ENCODE data around the gene SIGLEC11.
"Not testable (repeated sequence)": the region's sequence is repeated elsewhere in the genome, so short reads cannot be mapped to it uniquely, and the experiment has no call there.

SIGLEC11 gene

DNA sequence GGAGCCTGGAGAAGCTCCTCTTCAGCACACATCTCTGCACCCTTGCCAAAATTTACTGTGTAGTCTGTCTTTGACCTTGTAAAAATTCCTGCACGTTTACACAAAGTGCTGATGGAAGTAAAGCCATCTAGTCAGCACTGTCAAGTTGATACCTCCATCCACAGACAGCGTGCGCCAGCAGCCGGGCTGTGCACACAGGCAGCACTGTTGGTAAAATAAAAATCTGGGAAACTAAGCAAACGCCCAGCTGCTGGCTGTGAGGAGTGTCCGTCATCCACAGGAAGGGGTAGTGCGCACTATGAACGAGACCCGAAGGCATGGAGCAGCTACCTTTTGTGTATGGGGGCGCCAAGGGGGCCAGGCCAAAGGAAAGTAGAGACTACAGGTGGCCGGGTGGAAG, 17.4 kb upstream of the SIGLEC11 start:
- DNase-seq = no peak

DNA sequence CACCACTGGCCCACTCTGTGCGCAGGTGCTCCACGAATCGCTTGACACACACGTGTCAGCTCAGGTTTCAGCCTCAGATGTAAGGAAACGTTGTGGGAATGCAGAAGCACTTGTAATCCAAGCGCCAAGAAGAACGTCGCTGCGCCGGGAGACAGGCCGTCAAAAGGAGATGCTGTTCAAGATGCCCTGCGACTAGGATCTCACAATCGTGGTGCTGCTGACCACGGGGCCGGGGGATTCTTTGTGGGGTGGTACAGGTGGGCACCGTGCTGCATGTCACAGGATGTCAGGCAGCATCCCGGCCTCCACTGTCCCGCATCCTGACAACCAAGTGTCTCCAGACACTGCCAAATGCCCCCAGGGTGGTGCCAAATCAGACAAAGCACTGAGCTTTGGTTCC, 16.9 kb upstream of the SIGLEC11 start:
- DNase-seq = no peak

DNA sequence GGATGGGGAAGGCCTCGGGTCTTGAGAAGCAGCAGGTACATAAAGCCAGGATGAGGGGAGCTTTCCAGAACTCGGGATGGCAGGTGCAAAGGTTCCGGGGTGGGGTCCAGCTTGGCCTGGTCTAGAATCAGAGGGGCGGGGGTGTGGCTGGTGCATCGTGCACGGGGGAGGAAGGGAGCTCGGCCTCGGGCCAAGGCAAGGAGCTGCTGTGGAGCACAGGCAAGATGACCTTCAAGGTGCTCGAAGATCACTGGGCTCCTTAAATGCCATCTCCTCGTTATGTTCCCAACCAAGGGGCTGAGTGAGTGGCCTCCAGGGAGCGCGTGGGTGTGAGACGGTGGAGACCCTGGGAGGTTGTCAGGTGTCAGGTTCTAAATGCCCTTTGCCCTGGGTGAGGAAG, 16.1 kb upstream of the SIGLEC11 start:
- no peak for DNase-seq

DNA sequence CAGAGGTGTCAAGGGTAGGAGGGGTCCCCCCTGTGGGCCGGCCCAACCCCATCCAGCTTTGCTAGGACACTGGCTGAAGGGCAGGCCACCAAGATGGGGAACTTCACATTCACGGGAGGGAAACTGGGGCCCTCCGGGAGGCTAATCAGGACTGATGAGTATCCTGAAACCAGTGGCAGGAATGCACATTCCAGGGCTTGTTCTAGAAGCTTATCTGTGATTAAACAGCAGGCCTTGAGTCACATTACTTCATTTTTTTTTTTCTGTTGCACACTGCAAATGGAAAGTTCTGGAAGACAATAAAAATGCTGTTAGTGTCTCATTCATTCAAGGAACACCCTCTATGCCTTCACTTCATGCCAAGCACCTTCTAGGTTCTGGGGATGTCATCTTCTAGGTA, 15.5 kb upstream of the SIGLEC11 start:
- DNase-seq = no peak

DNA sequence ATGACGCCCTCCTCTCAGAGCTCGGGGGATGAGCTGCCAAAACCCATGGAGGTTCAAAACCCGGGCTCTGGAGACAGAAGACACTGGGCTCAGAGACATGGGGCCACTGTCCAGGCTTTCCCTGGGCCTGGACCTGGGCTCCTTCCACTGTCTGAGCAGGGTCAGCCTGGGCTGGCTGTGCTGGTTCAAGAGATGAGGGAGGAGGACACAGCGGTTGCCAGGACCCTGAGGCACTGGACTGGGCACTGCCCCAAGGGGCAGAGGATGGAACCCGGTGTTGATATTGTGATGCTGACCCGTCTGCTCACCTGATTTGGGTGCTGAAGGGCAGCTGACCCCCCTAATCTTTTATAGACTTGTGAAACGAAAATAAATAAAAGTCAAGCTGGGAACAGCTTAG, 14.1 kb upstream of the SIGLEC11 start:
- no peak for DNase-seq

DNA sequence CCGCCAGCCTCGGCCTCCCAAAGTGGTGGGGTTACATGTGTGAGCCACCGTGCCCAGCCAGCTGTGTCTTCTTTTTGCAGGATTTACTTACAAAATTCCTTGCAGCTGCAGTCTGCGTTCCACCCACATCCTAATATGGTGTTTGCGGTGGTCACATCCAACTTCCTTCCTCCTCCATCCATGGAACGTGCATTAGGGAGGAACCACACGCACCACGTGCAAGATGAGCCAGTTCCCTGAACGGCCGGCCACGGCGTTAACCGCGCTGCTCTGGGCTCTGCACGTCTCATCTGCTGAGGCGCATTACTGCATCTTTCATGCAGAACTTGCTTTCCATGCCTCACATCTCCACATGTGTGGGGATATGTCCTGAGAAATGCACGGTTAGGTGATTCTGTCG, 13.0 kb upstream of the SIGLEC11 start:
- DNase-seq = peak in 1 of 2 donors; percentile 20

DNA sequence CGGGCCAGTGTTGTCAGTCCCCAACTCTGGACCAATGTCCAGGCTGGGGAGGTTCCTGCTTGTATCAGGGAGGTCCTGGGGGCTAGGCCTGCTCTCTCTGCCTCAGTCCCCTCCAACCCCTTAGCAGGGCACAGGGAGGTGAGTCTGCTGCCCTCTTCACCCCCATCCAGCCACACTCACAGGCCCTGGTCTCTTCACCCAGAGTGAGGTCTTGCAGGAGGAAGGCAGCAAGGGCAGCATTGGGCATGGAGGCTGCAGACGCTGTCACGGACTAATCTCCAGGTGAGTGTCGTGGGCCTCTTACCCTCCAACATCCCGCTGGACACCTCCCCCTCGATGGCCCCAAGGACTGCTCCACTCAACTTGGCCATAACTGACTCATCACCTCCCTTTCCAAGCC, 11.9 kb upstream of the SIGLEC11 start:
- DNase-seq = no peak

DNA sequence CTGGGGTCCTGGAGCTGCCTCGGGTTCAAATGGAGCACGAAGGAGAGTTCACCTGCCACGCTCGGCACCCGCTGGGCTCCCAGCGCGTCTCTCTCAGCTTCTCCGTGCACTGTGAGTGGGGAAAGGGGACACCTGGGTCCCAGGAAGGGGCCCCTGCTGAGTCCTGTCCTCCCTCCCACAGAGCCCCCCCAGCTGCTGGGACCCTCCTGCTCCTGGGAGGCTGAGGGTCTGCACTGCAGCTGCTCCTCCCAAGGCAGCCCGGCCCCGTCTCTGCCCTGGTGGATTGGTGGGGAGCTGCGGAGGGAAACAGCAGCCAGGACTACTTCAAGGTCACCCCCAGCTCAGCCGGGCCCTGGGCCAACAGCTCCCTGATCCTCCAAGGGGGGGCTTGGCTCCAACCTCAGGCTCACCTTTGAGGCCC, 11.0 kb upstream of the SIGLEC11 start:
- DNase-seq = no peak

DNA sequence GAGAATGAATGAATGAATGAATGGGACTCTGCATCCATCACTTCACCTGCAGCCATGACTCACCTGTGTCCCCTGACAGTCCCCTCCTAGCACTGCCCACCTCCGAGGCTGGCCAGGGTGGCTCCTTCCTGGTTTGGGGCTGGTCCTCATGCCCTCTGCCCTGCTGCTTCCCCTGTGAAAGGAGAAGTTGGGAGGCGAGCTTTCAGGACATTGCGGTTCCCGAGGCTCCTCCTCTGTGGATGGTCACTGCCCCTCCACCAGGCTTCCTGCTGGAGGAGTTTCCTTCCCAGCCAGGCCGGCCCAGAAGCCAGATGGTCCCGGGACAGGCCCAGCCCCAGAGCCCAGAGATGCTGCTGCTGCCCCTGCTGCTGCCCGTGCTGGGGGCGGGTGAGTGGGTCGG, 8.4 kb upstream of the SIGLEC11 start:
- DNase-seq = not testable (repeated sequence)

DNA sequence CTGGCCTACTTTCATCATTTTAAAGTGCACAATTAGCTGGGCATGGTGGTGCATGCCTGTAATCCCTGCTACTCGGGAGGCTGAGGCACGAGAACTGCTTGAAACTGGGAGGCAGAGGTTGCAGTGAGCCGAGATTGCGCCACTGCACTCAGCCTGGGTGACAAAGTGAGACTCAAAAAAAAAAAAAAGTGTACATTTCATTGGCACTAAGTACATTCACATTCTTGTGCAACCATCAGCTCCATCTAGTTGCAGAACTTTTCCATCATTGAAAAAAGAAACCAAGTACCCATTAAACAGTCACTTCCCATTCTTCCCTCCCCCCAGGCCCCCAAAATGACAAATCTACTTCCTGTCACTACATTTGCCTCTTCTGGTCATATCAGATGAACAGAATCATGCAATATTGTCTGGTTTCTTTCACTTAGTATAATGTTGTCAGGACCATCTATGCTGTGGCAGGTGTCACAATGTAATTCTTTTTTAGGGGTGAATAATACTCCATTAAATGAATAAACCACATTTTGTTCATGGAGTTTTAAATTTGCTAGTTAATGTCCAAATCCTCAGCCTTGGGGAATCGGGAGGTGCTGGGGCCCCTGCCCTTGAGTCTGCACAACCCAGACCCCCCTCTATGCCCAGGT, 7.4 kb upstream of the SIGLEC11 start:
- peak in 1 of 2 donors; percentile 20 for DNase-seq

DNA sequence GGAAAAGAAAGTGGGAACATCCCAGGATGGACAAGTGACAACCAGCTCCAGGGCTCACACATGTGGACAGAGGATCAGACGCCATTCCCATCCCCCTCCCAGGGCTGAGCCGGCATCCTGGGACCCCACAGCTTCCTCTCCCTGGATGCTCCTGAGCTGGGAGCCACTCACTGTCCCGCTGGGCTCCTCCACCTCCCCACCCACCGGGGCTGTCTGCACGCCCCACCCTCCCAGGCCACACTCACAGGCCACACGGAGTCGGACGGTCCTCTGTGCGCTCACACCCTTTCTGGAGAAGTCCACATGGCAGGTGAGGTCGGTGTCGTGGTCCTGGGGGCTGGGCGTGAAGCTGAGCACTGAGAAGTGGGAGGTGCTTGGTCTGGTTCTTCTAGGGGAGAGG, 1.1 kb downstream of the SIGLEC11 start:
- not testable (repeated sequence) for DNase-seq

DNA sequence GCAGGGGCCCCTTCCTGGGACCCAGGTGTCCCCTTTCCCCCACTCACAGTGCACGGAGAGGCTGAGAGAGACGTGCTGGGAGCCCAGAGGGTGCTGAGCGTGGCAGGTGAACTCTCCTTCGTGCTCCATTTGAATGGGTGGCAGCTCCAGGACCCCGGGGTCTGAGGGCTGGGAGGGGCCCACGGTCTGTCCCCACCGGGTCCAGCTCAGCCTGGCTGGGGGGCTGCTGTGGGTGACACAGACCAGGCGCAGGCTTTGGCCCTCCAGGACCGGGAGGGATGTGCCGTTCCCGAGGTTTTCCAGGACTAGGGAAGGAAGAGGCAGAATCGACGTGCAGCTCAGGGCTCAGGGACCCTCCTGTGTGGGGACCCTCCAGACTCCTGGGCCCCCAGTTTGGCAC, 2.4 kb downstream of the SIGLEC11 start:
- DNase-seq = not testable (repeated sequence)

DNA sequence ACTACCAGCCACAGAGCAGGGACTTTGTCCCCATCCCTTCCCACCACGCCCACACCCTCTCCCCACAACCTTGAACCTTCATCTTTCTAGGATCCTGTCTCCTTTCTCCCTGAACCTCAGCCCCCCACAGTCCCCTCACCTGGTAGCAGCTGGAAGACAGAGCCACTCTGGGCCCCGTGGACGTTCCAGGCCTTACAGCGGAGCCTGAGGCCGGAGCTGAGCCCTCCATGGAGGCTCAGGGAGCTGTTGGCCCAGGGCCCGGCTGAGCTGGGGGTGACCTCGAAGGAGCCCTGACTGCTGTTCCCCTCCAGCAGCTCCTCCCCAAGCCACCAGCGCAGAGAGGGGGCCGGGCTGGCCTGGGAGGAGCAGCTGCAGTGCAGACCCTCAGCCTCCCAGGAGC, 2.8 kb downstream of the SIGLEC11 start:
- DNase-seq = not testable (repeated sequence)

DNA sequence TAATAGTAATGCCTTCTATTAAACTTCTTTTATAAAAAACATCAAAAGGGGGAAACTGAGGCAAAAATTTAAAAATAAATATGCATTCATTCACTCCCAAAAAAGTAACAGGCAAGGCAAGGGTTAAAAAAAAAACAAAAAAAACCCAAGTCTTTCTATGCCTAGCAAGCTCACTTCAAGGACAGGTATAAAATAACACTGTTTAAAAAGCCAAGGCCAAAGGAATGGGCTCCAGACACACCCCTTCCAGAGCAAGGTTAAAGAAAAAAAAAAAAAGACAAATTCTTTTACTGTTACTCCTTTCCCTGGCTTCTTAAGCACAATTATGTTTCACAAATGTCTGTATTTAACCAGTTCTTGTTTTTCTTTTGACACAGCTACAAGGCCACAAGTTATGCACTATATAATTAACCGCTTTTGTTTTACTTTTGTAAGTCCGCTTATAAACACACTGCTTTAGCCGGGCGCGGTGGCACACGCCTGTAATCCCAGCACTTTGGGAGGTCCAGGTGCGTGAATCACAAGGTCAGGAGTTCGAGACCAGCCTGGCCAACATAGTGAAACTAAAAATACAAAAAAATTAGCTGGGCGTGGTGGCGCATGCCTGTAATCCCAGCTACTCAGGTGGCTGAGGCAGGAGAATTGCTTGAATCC, 3.6 kb downstream of the SIGLEC11 start:
- no peak for DNase-seq

DNA sequence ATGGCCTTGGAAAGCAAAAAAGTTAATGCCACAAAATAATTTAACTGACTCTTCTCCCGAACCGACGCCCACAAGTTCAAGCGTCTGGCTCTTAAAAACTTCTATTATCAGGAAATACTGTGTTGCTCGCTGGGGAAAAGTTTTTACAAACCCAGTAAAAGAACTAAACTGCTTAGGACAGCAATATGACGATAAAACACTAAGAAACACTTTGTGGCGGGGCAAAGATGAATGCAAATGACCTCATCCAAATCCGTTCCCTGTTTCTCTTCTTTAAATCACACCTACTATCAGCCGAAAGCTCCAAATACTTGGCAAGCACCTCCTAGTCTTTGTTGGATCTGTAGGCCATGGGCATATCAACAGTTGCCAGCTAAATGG, 4.9 kb downstream of the SIGLEC11 start:
- DNase-seq = no peak

DNA sequence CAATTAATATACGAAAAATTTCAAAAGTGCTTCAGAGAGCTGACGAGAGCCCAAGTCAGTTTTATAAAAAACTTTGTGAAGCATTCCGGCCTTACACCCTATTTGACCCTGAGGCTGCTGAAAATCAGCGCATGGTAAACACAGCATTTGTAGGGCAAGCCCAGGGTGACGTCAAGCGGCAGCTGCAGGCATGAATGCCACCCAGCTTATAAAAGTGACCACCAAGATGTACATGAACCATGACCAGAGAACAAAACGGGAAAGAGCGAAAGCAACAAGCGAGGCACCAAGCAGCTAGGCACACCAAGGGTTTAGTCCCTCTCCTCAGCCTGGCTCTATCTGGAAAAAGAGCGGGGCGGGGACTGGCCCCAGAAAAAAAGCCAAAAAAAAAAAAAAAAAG, 6.0 kb downstream of the SIGLEC11 start:
- DNase-seq = no peak

DNA sequence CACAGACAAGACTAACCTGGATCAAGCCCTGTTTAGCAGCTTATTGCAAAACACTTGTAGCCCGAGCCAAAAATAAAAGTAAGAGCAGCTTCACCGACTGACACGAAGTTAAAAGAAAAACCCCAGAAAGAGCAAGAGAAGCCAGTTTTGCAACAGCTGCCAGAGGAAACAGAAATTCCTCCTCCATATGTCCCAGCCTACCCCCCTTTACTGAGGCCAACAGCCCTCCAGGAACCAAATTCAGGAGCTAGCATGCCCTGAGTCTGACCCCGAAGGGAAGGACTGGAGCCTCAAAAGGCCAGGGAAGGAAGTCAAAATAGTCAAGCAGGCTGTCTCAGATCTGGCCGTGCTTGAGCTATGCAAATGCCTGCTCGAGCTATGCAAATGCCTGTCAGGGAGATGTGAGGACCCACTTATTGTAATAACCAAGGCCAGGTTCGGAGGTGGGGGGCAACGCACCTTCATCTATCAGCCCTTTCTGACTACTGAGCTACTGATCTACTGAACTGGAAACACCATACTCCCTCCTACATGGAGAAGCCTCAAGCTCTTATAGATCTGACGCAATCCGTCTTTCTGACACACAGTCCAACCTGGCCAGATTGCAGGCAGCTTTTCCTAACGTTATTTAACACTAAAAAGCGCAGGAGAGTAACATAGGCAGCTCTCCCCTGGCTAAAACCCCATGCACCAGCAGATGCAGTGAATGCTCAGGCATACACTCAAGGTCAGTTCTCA, 6.7 kb downstream of the SIGLEC11 start:
- no peak for DNase-seq

DNA sequence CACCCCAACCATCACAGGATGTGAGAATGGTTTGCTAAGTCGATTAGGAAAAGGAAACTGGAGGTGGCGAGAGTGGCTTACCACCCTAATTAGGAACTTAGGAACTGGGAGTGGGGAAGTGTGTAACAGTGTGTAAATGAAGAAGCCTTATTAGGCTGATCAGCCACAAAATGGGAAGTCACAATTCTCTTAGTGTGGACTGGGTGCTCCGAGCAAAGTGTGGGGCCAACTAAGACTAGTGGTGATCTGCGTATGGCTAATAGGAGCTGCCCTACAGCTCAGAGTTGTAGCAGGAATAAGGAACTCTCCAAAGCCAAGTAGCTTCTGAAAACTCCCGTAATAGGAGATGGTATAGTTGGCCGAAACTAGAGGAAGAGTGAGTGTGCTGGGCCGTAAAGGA, 7.6 kb downstream of the SIGLEC11 start:
- DNase-seq = no peak

DNA sequence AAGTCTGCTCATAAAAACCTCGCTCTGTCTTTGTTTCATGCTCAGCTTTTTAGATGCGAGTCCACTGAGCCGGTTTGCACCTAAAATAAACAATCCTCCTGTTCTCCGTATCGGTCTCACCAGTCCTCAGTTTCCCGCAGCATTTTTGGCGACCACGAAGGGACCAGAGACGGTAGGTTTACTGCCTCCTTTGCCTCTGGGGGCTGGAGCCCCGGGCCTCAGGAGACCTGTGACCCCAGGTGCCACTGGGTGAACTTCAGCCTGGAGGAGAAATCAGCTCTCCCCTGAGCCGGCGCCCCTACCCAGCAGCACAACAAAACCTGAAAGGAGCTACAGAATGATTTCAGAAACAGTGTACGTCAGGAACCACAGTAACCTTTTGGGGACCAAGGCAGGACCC, 8.1 kb downstream of the SIGLEC11 start:
- no peak for DNase-seq

DNA sequence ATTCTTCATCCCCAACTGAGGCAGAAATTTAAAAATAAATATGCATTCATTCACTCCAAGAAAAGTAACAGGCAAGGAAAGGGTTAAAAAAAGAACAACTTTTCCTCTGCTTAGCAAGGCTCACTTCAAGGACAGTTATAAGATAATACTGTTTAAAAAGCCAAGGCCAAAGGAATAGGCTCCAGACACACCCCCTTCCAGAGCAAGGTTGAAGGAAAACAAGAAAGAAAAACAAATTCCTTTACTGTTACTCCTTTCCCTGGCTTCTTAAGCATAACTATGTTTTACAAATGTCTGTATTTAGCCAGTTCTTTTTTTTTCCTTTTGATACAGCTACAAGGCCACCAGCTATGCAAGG, 8.5 kb downstream of the SIGLEC11 start:
- no peak for DNase-seq

DNA sequence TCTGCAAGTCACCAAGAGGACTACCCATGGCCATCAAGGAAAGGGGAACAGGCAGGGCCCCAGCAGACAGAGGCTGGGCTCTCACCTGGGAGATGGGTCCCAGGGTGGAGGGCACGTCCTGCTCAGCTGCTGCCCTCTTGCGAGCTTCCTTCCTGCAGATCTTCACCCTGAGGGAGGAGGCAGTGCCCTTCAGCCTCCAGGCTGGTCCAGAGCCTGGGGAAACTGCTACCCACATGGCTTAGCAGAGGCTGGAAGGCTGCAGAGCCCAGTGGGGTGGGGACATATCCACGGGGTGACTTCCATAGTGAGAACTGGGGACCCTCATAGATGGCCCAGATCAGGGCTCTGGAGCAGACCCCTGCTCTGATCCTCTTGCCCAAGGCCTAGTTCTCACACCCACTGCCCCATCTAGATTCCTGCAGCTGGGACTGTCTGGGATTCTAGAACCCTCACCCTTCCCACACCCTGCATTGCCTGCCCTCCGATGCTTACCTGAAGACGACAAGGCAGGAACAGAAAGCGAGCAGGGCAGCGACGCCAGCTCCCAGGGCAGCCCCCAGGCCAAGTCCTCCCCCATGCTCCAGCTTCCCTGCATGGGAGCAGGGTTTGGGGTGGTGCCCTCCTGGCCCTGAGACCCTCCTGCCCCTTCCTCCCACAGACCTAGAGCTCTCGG, 9.0 kb downstream of the SIGLEC11 start:
- DNase-seq = no peak

DNA sequence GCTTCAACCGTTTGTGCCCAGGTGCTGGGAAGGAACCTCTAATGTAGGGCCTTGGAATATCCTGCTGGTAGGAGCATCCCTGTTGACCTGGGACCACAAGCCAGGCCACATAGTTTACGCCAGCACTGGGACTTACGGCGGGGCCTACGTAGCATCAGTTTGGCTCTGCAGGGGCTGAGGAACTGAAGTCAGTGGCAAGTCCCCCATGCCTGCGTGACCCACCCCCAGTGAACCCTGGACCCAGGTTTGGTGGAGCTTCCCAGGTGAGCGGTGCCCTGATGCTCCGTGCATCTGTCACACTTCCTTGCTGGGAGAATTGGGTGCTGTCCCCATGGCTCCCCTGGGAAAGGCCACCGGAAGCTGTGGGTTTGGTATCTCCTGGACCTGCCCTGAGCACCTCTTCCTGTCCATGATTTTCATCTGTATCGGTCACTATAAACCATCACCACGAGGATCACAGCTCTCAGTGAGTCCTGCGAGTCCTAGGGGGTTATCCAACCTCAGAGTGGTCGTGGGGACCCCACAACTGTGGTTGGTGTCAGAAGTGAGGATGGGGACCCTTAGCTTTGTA, 9.9 kb downstream of the SIGLEC11 start:
- no peak for DNase-seq

DNA sequence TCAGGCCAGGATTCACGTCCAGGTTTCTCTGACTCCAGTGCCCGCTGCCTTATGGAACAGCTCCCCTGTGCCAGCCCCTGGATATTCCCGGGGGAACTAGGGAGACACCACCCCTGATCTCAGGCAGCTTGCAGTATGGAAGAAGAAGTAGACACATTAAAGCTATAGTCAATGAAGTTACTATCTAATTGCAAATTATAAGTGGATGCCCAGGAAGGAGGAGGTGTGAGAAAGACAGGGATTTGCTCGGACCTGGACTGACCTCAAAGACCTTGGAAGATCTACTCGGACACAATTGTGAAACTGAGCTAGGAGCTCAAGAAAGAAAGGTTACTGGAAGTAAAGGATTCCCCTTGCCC, 10.4 kb downstream of the SIGLEC11 start:
- DNase-seq = no peak
